Measurements from ENCODE around the gene ATP5PD. TPM values are rescaled to one million over a fixed set of nuclear protein-coding genes. Genes with fewer than 3 reads are reported as not detected.

Gene ATP5PD
- total and polyA plus RNA-seq, 2 donors (not counting 1 experiment from before 2014, with no cell fraction given): 92.1 to 101 TPM

DNA sequence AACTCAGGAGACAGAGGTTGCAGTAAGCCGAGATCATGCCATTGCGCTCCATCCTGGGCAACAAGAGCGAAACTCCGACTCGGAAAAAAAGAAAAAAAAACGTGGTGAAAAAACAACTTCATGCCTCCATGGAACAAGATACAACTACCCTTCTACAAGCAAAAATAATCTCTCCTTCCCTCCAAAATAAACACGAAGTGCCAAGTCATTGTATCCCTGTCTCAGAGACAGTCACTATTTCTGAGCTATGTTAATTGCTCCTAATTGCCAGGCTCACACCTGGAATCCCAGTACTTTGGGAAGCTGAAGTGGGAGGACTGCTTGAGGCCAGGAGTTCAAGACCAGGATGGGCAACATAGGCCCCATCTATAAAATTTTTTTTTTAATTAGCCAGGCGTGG is 22.0 kb upstream of the ATP5PD start:
- Histone ChIP-seq H3K4me2 (replicated peaks; ENCODE audit: low read depth, low read length, poor library complexity, severe bottlenecking) (no peak overlapping the region), H4K20me1 (ENCODE audit: control insufficient read depth, insufficient read depth, low read length, poor library complexity, severe bottlenecking) (no peaks in the 10 kb centered on the region), H3K79me2 (ENCODE audit: control insufficient read depth, insufficient read depth, low read length) (no peaks in the 10 kb centered on the region), H3K4me3 (ENCODE audit: control extremely low read depth in 1 of 5, extremely low read depth in 1 of 5, insufficient read depth in 1 of 5, low read depth in 2 of 5, low read length in 4 of 5) (no peak overlapping the region), H3K27me3 (replicated peaks in 1 of 4; ENCODE audit: control extremely low read depth in 1 of 4, control insufficient read depth in 3 of 4, insufficient read depth in 4 of 4, low read length in 3 of 4) (no peaks in the 10 kb centered on the region), H3K27ac (ENCODE audit: low read length in 2 of 2) (no peak overlapping the region), H3K9me3 (ENCODE audit: control extremely low read depth in 1 of 3, control insufficient read depth in 2 of 3, insufficient read depth in 1 of 3, low read length in 2 of 3) (no peaks in the 10 kb centered on the region), H3K36me3 (replicated peaks in 1 of 2; ENCODE audit: control extremely low read depth in 1 of 2, control insufficient read depth in 1 of 2, extremely low read depth in 1 of 2, insufficient read depth in 2 of 2, low read length in 1 of 2) (peaks cover 0 to 18% of the 10 kb centered on the region in 2 experiments), H3K9ac (ENCODE audit: low read length) (no peak overlapping the region), H2AFZ (ENCODE audit: insufficient read depth, low read depth, low read length, poor library complexity, severe bottlenecking) (no peak overlapping the region), H3K4me1 (ENCODE audit: control insufficient read depth in 2 of 2, insufficient read depth in 2 of 2, low read length in 2 of 2) (no peaks in the 10 kb centered on the region)
- intact Hi-C loops (cut with micrococcal nuclease): no loop called here
- no peaks in the 10 kb centered on the region for H3K27me3 Mint-ChIP-seq
- no peak overlapping the region for H3K27ac Mint-ChIP-seq
- 100% methylated on average over 1 of the region's 8 CpGs for WGBS (ENCODE audit: insufficient coverage)
- no peak for TF ChIP-seq EZH2 (IDR thresholded peaks at IDR 0.05; ENCODE audit: borderline replicate concordance, insufficient read depth, low read depth, low read length, poor library complexity, severe bottlenecking)
- TF ChIP-seq, protein P1, sequence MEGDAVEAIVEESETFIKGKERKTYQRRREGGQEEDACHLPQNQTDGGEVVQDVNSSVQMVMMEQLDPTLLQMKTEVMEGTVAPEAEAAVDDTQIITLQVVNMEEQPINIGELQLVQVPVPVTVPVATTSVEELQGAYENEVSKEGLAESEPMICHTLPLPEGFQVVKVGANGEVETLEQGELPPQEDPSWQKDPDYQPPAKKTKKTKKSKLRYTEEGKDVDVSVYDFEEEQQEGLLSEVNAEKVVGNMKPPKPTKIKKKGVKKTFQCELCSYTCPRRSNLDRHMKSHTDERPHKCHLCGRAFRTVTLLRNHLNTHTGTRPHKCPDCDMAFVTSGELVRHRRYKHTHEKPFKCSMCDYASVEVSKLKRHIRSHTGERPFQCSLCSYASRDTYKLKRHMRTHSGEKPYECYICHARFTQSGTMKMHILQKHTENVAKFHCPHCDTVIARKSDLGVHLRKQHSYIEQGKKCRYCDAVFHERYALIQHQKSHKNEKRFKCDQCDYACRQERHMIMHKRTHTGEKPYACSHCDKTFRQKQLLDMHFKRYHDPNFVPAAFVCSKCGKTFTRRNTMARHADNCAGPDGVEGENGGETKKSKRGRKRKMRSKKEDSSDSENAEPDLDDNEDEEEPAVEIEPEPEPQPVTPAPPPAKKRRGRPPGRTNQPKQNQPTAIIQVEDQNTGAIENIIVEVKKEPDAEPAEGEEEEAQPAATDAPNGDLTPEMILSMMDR (IDR thresholded peaks at IDR 0.05): no peak
- no peak for DNase-seq
- CTCF ChIA-PET: interaction anchor here (0.7 to 3.4 kb wide), 8 partner anchors 9 to 418 kb away, joined by 3 to 24 read pairs (median 6); no protein-coding TSS in a partner anchor
- POLR2A ChIA-PET: interaction anchor here (0.7 to 0.9 kb wide), 4 partner anchors 11 to 326 kb away, joined by 4 to 7 read pairs (median 4); no protein-coding TSS in a partner anchor
- no peak overlapping the region for H3K4me3 Mint-ChIP-seq
- no peaks in the 10 kb centered on the region for H3K9me3 Mint-ChIP-seq (ENCODE audit: insufficient read depth)
- no peaks in the 10 kb centered on the region for H3K4me1 Mint-ChIP-seq
- no peak for ATAC-seq (ENCODE audit: low read depth)

DNA sequence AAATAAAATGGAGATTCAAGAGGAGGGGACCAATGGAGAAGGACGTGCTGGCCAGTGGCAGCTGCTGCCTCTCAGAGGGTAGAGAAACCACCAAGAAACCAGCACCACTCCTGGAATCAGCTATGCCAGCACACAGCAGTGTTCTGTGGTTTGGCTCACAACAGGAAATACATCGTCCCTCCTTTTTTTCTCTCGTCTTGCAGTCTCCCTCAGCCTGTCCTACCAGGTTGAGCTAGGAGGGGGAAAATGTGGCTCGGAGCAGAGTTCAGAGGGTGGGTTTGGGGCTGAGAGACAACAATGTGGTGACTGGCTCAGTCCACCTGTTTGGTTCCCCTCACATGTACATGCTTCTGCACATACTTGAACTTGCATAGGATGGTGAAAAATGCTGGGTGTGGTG is 21.1 kb upstream of the ATP5PD start:
- Histone ChIP-seq H4K20me1 (ENCODE audit: control insufficient read depth, insufficient read depth, low read length, poor library complexity, severe bottlenecking) (no peaks in the 10 kb centered on the region), H3K4me3 (ENCODE audit: control extremely low read depth in 1 of 5, extremely low read depth in 1 of 5, insufficient read depth in 1 of 5, low read depth in 2 of 5, low read length in 4 of 5) (no peak overlapping the region), H2AFZ (ENCODE audit: insufficient read depth, low read depth, low read length, poor library complexity, severe bottlenecking) (no peak overlapping the region), H3K9ac (ENCODE audit: low read length) (no peak overlapping the region), H3K27me3 (replicated peaks in 1 of 4; ENCODE audit: control extremely low read depth in 1 of 4, control insufficient read depth in 3 of 4, insufficient read depth in 4 of 4, low read length in 3 of 4) (no peaks in the 10 kb centered on the region), H3K4me1 (ENCODE audit: control insufficient read depth in 2 of 2, insufficient read depth in 2 of 2, low read length in 2 of 2) (no peaks in the 10 kb centered on the region), H3K27ac (ENCODE audit: low read length in 2 of 2) (no peak overlapping the region), H3K36me3 (replicated peaks in 1 of 2; ENCODE audit: control extremely low read depth in 1 of 2, control insufficient read depth in 1 of 2, extremely low read depth in 1 of 2, insufficient read depth in 2 of 2, low read length in 1 of 2) (peaks cover 0 to 27% of the 10 kb centered on the region in 2 experiments), H3K9me3 (ENCODE audit: control extremely low read depth in 1 of 3, control insufficient read depth in 2 of 3, insufficient read depth in 1 of 3, low read length in 2 of 3) (no peaks in the 10 kb centered on the region), H3K4me2 (replicated peaks; ENCODE audit: low read depth, low read length, poor library complexity, severe bottlenecking) (no peak overlapping the region), H3K79me2 (ENCODE audit: control insufficient read depth, insufficient read depth, low read length) (no peaks in the 10 kb centered on the region)
- ATAC-seq (ENCODE audit: low read depth) (no peak), DNase-seq (no peak)
- WGBS (ENCODE audit: insufficient coverage): no CpG with 5 or more reads among the region's 4 CpGs
- Mint-ChIP-seq H3K9me3 (ENCODE audit: insufficient read depth) (no peaks in the 10 kb centered on the region), H3K27ac (no peak overlapping the region), H3K4me1 (no peaks in the 10 kb centered on the region), H3K27me3 (no peaks in the 10 kb centered on the region), H3K4me3 (no peak overlapping the region)
- CTCF ChIA-PET: interaction anchor here (0.7 to 3.4 kb wide), 4 partner anchors 46 to 411 kb away, joined by 3 to 24 read pairs (median 5); no protein-coding TSS in a partner anchor
- no peak for TF ChIP-seq EZH2 (IDR thresholded peaks at IDR 0.05; ENCODE audit: borderline replicate concordance, insufficient read depth, low read depth, low read length, poor library complexity, severe bottlenecking)
- TF ChIP-seq, protein P1 (IDR thresholded peaks at IDR 0.05): no peak
- intact Hi-C loops (cut with micrococcal nuclease): no loop called here
- POLR2A ChIA-PET: no interaction called here

Measured in B cell (primary cell).